ENCODE measurements around the gene ERC2.
A peak's percentile ranks its signal among the peaks of the same experiment; 100 is the strongest.

The ERC2 gene

DNA sequence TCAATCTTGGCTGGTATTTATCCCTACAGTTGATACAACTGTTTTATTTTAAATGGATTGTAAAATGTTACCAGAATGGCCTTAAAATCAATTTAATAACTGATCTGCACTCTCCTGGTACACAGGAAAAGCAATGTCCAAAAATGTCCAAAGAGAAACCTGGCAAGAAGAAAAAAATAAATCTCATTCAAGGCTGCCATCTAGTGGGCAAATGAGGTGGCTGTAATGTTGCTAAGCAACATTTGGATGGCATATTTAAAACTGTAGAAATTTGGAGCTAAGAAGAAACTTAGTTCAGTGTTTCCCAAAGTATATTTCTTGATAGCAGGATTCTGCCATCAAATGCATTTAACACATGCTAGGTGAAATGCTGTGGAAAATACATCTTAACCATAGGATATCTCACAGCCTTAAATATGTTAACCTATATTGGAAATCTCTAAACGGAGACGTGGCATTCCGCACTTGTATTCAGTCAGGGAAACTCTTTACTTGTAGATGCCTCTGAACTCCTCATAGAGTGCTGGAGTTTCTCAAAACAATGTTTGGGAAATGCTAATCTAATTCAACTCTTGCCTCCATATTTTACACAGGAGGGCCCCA lies 216.8 kb downstream of the ERC2 start:
- DNase-seq (ENCODE audit: low spot score): peak; percentile 48

DNA sequence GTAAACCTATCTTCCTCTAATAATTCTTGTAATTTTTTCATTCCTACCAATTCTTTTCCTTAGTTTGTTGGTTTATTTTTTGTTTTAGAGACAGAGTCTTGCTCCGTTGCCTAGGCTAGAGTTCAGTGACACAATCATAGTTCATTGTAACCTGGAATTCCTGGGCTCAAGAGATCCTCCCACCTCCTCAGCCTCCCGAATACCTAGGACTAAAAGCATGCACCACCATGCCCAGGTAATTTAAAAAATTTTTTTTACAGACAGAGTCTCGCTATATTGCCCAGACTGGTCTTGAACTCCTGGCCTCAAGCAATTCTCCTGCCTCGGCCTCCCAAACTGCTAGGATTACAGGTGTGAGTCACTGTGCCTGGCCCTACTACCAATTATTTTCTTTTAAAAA lies 220.2 kb downstream of the ERC2 start:
- no peak for DNase-seq (ENCODE audit: low spot score)

DNA sequence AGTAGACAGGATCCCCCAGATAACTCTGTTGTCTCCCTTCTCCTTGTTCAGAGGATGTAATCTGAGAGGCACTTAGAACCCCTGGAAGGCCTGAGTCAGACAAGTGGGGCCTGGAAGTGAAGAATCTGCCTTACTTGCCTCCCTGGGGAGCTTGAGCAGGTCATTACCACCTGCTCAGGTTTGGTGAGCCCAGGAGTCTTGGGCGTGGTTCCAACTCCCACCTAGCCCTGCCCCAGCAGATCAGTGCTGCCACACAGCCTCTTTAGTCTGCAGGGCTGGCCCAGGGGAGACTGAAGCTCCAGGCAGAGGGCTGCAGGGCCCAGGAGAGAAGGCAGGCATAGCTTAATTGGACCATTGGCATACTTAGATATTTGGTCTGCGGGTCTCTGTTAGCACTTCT lies 230.0 kb downstream of the ERC2 start:
- no peak for DNase-seq (ENCODE audit: low spot score)

DNA sequence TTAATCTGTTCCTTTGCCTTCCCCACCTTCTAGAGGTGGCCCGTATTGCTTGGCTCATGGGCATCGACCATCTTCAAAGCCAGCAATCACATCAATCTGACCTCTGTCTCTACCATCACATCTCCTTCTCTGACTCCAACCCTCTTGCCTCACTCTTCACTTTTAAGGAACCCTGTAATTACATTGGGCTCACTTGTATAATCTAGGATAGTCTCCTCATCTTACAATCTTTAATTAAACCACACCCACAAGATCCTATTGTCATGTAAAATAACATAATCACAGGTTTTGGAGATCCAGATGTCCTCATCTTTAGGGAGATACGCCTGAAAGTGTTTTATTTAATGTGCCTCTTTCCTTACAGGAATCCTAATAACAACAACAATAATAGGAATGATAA lies 234.5 kb downstream of the ERC2 start:
- no peak for DNase-seq (ENCODE audit: low spot score)

DNA sequence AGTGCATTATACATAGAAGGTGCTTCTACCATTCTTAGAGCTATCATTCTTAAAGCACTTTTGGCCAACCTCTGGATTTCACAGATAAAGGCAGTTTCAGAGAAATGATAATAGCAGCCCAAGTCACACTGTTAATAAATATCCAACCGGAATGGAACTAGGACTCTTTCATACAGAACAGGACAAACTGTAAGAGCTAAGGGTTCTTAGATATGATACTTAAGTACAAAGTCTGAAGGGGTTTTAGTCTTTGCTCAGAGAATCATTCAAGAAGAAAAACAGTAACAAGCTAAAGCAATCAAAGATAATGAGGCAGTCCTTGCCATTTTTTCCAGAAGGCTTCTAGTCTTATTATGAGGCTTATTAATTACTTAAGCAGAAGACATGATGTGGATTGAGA lies 239.0 kb downstream of the ERC2 start:
- no peak for DNase-seq (ENCODE audit: low spot score)

DNA sequence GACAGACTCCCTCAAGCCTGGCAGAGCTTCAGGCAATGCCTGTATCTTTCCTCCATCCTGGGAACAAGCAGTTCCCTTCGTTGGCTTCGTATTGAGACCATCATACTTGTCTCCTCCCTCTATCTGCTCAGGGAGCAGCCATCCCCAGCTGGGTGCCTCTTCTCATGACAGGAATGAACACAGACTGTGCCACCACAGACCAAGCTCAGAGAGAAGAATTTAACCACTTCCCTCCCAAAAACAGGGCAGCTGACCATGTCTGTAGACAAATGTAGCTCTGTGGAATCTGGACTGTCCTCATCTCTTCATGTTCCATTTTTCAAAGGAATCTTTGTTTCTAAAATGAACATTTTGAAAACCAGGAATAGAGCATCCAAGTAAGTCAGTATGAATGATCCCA lies 245.4 kb downstream of the ERC2 start:
- DNase-seq (ENCODE audit: low spot score): no peak

DNA sequence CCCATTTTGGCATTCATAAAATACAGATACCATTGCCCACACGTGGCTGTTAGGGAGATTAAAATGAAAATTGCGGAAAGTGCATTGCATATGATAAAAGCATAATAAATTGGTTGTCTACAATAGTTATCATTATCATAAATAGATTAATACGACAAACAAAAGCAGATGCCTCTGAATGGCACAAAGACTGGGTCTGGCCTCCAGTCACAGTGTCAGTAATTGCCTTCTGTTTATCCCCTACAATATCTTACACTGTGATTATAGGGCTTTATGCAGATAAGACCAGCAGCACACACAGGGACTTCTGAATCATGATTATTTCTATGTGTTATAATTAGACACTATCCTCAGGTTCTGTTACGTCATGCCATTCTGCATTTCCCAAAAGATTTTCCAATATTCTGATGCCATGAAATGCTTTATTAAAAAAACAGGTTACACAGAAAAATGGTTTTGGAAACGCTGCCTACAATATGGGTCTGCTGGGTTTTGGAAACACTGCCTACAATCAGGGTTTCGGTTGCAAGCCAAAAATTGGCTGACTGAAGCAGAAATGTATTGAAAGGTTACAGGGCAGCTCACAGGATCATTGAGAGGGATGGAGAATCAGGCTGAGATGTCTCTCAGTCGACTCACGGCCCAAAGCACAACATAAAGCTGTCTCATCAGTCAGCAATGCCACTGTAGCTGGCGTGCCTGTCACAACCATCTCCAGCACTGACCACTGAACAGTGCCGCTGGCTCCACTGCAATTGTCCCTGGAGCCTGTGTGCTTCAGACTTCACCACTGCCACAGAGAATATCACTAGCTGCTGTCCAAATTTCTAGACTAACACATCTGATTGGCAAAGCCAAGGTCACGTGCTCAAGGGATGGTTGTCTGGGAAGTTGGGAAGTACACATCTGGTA lies 248.1 kb downstream of the ERC2 start:
- no peak for DNase-seq (ENCODE audit: low spot score)

DNA sequence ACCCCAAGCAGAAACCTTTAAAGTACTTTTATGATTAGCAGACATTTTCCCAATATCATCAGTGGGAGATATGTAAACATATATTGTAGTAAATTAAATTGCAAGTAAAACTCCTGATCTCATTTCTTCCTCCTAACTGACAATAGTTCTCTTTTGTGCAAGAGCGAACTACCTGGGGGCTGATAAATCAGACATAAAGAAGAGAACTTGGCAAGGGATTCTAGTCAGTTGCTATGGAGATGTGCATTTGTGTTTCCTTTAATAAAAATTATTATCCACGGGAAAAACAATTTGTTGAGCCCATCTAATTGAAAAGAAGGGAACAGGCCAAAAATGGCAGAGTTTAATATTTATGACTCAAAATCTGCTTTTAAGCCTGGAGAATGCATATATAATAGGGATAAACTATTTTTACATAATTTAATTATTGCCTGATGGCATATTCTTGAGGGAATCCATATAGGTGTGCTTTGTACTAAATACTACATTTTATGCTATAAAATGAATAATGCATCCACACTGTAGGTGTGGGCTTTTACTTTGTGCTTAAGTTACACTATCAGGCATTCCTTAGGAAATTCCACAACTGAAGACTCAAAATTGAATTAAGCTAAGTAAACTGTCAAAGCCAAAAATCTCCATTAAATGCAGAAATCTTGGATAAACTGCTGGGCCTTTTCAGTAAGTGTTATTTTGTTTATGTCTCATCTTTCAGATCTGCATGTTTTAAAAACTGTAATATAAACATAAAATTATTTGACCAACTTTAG lies 258.1 kb downstream of the ERC2 start:
- no peak for DNase-seq (ENCODE audit: low spot score)

DNA sequence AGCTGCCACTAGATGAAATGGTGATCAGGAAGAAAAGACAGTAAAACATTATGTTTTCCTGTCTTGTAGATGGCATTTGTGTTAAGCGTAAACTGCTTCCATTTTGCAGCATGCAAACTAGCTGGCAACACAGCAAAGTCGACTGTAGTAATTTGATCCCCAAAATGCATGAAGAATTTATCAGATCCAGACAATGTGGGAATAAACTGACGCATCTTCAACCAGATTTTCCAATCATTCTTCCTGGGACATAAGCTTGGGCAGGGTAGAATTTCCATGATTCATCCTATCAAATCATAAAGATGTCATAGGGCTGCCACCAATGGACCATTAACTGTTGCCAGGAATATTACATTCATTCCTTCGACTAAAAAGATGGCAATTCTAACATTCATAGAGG lies 260.3 kb downstream of the ERC2 start:
- no peak for DNase-seq (ENCODE audit: low spot score)

DNA sequence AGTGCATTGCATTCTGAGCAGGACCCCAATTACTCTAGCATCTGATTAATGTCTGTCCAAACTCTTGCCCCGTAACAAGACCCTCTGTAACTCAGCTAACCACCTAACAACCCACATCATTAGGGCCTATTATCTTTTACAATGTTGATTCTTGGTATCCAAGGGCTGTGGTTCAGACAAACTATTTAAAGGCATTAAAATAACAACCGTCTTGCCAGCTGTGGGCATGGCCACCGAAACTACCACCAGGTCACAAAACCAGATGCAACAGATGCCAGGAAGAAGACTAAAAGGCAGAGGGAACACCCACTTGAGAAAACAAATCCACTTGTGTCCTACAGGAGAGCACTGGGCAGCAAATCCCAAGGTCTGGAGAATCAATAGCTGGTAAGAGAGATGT lies 262.9 kb downstream of the ERC2 start:
- DNase-seq (ENCODE audit: low spot score): no peak

DNA sequence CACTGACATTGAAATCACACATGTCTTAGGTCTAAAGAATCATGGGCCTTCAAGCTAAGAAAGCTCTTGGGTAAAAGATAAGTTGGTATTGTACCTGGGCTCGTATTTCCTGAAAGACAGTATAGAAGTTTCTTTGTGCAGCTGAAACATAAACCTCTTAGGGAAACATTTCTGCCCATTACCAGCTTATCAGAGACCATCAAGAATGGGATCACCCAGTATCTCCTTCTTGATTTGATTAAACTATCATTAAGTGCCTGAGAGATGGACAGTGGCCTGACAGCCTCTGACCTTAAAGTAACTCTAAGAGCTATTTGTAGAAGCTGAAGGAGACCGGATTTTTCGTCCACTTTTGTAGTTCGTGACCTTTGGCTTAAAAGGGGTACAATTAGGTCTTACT lies 265.3 kb downstream of the ERC2 start:
- DNase-seq (ENCODE audit: low spot score): no peak

DNA sequence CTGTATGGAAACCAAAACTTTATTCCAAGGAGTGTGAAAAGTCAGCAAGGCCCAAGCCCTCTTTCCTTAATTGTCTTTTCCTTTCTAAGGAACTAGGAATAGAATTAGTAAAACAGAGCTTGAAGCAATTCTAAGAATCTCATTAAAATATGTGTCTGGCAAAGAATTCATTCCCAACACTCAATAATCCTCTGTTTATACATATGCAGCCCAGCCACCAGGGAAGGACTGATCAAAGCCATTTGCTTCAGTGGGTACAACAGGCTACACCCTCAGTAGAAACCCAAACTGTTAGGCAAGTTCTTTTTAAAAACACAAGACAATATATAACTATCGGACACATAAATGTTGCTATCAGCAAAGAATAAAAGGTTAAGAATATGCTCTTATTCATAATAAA lies 266.9 kb downstream of the ERC2 start:
- no peak for DNase-seq (ENCODE audit: low spot score)

DNA sequence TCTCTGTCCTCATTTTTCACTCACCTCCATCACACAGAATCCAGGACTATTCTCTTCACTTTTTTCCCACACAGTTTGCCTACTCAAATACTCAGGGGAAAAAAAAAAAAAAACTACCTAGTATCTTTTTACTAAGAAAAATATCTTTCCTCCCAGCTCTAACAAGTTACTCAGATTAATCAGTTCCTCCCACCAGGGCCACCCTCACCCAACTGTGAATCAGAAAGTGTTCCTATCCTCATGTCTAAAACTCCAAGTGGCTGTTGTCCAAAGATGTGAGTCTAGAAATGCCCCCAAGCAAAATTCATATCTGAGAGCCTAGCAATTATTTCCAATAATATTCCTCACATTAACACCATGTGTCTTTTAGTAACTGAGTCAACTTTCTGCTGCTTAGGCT lies 268.0 kb downstream of the ERC2 start:
- no peak for DNase-seq (ENCODE audit: low spot score)

DNA sequence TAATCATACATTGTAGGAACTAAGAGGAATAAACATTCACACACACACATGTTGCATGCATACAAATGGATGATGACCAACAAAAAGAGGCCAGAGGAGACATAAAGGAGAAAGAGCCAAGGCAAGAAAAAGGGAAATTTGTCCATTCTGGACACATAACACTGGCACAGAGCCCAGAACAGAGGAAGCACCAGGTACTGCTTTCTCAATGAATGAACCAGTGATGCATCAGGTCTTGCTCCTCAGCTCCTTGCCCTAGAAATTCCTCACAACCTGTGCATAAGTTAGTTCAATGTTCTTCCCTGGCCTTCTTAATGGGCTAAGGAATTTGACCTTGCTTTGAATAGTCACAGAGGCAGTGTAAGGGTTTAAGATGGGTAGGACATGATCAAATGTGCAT lies 270.3 kb downstream of the ERC2 start:
- DNase-seq (ENCODE audit: low spot score): no peak

DNA sequence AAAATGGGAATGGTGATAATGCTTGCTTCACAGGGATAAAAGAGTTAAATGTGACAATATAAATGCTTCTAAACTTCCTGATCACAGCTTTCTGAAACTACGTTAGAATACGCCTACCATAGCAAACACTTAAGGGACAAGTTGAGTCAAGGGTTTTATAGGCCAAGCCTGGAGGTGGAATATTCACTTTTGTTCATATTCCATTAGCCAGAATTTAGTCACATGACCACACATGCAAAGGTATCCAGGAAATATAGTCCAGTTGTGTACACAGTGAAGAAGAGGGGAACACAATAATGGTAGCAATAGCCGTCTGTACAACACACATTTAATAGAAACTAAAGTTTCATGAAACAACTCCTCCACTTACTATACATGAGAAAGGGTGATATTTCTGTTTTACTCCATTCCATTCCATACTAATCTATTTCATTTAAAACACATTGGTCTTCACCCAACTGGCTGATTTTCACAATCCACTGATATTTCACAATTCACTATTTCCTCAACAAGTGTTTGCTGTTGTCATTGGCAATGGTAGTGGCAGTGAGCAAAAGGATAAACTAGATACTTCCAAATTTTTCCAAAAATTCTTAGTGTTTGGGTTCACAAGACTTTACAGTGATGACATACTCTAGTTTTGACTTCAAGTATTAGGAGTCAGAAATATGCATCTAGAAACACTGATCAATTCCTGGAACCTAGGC lies 270.9 kb downstream of the ERC2 start:
- DNase-seq (ENCODE audit: low spot score): no peak

DNA sequence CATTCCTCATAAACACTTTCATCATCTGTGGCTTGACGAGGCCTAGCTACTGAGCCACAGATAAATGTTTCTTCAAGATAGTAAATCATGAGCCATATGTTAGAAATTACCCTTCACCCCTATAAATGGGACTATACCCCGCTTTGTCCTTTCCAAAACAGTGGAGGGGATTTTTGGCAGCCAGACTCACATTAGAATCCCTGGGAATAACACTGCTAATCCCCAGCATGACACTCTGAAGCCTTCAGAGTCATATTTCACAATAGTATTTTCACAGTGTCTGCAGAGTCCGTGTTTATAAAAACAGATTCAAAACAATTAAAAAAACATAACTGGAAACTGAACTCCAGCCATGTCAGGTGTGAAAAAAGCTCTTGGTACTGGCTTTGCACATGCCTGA lies 271.6 kb downstream of the ERC2 start:
- no peak for DNase-seq (ENCODE audit: low spot score)

DNA sequence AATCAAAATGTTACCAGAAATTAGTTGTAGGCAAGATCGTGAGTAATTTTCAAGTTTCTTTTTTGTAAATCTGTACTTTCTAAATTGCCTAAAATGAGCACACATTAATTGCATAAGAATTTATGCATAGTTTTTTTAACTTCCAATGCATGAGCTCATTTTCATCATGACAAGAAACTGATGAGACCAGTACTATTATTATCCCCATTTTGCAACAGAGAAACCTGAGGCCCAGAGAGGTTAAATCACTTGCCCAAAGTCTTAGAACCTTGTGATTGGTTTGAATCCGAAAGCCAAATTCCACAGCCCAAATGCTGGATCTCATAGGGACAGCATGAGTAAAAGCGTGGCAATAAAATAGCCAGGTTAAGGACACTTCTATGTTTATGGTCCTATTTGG lies 274.7 kb downstream of the ERC2 start:
- DNase-seq (ENCODE audit: low spot score): no peak

DNA sequence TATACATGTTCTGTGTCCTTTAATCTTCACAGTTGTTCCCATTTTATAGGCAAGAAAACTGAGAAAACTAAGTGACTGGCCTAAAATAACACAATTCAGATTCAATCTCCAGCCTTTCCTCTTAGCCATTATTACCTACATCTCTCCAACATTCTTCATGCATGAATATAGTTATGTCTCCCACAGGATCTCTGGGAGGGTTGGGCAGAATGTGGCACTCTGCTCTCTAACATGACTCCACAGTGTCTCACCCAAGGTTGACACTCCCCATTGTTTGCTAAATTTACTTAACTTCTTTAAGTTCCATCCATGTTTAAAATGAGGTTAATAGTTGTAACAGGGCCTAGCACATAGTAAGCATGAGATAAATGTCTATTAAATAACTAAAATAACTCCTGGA lies 276.3 kb downstream of the ERC2 start:
- DNase-seq (ENCODE audit: low spot score): no peak

DNA sequence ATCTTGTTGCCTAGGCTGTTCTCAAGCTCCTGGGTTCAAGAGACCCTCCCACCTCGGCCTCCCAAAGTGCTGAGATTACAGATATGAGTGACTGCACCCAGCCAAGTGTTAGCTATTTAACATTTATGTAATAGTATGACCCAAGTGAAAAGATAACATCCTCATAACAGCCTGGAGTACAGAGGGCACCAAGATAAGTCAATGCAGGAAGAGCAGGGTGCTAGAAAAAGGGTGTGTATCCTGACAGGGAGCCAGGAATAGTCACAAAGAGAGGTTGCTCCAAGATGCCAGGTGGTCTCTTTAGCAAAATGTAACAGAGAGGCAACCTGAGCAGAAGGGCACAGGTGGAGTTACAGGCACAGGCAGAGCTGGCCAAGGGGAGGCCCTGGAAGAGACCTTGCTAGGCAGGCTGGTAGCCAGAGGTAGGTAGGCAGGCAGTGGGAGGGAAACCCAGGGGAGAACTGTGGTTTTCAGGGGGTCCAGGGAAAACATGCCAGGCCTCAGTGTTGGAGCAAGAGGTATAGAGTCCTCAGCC lies 277.4 kb downstream of the ERC2 start:
- DNase-seq (ENCODE audit: low spot score): no peak

DNA sequence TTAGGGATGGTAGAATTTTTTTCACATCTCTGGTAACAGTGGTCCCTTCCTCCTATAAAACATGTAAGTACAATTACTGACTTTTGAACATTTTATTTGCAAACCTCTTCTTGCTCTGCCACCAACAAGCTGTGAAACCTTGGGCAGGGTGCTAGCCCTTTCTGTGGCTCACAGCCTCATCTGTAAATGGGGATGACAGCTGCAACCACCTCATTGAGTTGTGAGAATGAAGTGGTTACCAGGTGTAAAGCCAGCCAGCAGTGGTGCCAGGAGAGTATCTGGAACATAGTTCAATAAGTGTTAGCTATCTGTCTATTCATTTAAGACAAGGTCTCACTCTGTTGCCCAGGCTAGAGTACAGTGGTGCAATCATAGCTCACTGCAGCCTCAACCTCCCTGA lies 278.1 kb downstream of the ERC2 start:
- no peak for DNase-seq (ENCODE audit: low spot score)

DNA sequence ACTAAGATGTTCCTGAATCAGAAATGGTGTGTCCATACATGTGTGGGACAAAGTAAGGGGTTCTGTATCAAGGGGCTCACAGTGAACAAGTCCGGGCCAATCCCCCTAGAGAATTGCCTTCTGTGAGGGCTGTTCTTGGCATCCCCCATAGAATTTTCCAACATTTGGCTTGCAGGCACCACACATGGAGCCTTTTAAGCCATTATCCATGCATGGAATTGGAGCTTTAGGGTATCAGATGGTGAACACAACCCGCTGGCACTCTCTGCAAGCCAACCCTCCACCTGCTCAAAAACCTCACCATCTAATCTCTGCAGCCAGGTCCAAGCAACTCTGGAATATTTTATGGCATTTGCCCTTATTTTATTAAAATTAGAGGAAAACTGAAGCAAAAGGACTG lies 278.7 kb downstream of the ERC2 start:
- DNase-seq (ENCODE audit: low spot score): no peak

DNA sequence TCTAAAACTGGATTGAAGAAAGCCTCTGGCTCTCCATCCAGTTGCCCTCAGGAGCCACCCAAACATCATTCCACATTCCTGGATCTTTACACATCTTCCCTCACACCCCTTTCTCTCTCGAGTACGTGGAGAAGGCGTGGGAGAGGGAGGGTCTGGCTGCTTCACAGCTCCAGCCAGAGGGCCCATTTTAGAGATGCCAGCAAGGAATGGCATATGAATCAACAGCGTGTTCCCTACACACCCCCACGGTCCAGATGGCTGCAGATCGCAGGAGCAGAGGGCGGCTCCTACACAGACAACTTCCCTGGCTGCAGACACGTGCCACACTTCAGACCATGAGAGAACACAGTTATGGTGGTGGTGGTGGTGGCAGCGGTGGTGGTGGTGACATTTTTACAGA lies 280.1 kb downstream of the ERC2 start:
- no peak for DNase-seq (ENCODE audit: low spot score)
